DND-41 (cell line): ENCODE measurements around the gene PAPOLA.

ENCODE experiments used
- CTCF ChIP-seq: IDR thresholded peaks from 2 replicates; pipeline ENCODE4 v1.5.1; 2012; ENCODE audit warnings: borderline replicate concordance, low read length, moderate library complexity, mild to moderate bottlenecking; ENCODE audit not compliant: poor library complexity, severe bottlenecking; ENCODE audit errors: extremely low read depth
- EZH2 ChIP-seq: IDR thresholded peaks from 3 replicates; pipeline ENCODE4 v1.6.1; 2012; ENCODE audit warnings: borderline replicate concordance, low read depth, mild to moderate bottlenecking, moderate library complexity, low read length, inconsistent platforms; ENCODE audit not compliant: severe bottlenecking

- TF ChIP-seq CTCF (no peak), EZH2 (no peak)
Observed at GRCh38 chr14:96578619-96579018, 76.4 kb downstream of the PAPOLA start.
